NK-92 (cell line): ENCODE data around the gene IPP.
"Not testable (repeated sequence)": the region's sequence is repeated elsewhere in the genome, so short reads cannot be mapped to it uniquely, and the experiment has no call there.

Experiments used
- DNase-seq: peaks from one replicate; lab custom pipeline; 2025; ENCODE audit not compliant: unreplicated experiment; lab: John Stamatoyannopoulos, UW

The IPP gene

GRCh38 chr1:45685308-45686014, 65.0 kb downstream of the IPP start:
- DNase-seq, result no peak

- no peak for DNase-seq
Observed at GRCh38 chr1:45684402-45684801, 66.1 kb downstream of the IPP start.

- no peak for DNase-seq
Observed at GRCh38 chr1:45682942-45683341, 67.5 kb downstream of the IPP start.

GRCh38 chr1:45679123-45679522, 71.3 kb downstream of the IPP start:
- no peak for DNase-seq

GRCh38 chr1:45678489-45678888, 72.0 kb downstream of the IPP start:
- no peak for DNase-seq

- DNase-seq, result no peak
Observed at GRCh38 chr1:45677751-45678245, 72.7 kb downstream of the IPP start.

- DNase-seq, result not testable (repeated sequence)
Observed at GRCh38 chr1:45676553-45676952, 73.9 kb downstream of the IPP start.

GRCh38 chr1:45674478-45674877, 76.0 kb downstream of the IPP start:
- DNase-seq, result no peak

- DNase-seq, result no peak
Observed at GRCh38 chr1:45673956-45674355, 76.5 kb downstream of the IPP start.

GRCh38 chr1:45669859-45670655, 80.4 kb downstream of the IPP start:
- DNase-seq, result no peak

GRCh38 chr1:45669379-45669778, 81.1 kb downstream of the IPP start:
- no peak for DNase-seq

GRCh38 chr1:45668526-45668925, 81.9 kb downstream of the IPP start:
- DNase-seq, result no peak

- no peak for DNase-seq
Observed at GRCh38 chr1:45667321-45668111, 82.9 kb downstream of the IPP start.

- DNase-seq, result no peak
Observed at GRCh38 chr1:45666836-45667235, 83.6 kb downstream of the IPP start.

GRCh38 chr1:45660336-45660735, 90.1 kb downstream of the IPP start:
- DNase-seq, result no peak

- no peak for DNase-seq
Observed at GRCh38 chr1:45659222-45659621, 91.2 kb downstream of the IPP start.

- DNase-seq, result no peak
Observed at GRCh38 chr1:45658171-45658570, 92.3 kb downstream of the IPP start.

- DNase-seq, result no peak
Observed at GRCh38 chr1:45656573-45657226, 93.8 kb downstream of the IPP start.

- DNase-seq, result no peak
Observed at GRCh38 chr1:45654540-45655280, 95.7 kb downstream of the IPP start.
